IMR-90 (cell line): Measurements from ENCODE around the gene WDR5. TPM values are rescaled to one million over a fixed set of nuclear protein-coding genes. Genes with fewer than 3 reads are reported as not detected.

Source experiments
- ATAC-seq: fragments of 200-7000 bp; cut with Tn5 transposase; 2 replicates; pipeline ENCODE4 v1.9.1; 2020; ENCODE audit warnings: low read depth, mild to moderate bottlenecking, moderate library complexity
- BruUV-seq: library from RNA; stranded (reverse); fragments of 400-500 nt; replicated peaks from 2 replicates; lab custom pipeline; 2021; lab: Mats Ljungman, UMichigan
- CTCF ChIA-PET: fragments of 300-600 bp; formaldehyde crosslinking; extraction: SDS; loops from one replicate; lab custom pipeline; 2021; ENCODE audit warnings: antibody characterized with exemption; lab: Yijun Ruan, JAX
- POLR2A ChIA-PET: fragments of 300-600 bp; sonication (Branson Sonifier 250); formaldehyde crosslinking; loops from one replicate; lab custom pipeline; 2022; ENCODE audit warnings: antibody characterized with exemption; ENCODE audit not compliant: unreplicated experiment; lab: Charles Lee
- DNase-seq: peaks from one replicate; pipeline ENCODE4 v3.0.0; 2013
- H2AFZ ChIP-seq: replicated peaks from 2 replicates; pipeline ENCODE3; 2013; ENCODE audit warnings: low read length, mild to moderate bottlenecking; ENCODE audit not compliant: poor library complexity
- H2AK5ac ChIP-seq: 2 replicates; pipeline ENCODE4 v1.6.1; 2013; ENCODE audit warnings: low read depth, low read length, inconsistent platforms
- H2AK9ac ChIP-seq: replicated peaks from 2 replicates; pipeline ENCODE3; 2013; ENCODE audit warnings: mild to moderate bottlenecking, low read depth, low read length, moderate library complexity; ENCODE audit not compliant: poor library complexity
- H2BK120ac ChIP-seq: 2 replicates; pipeline ENCODE4 v1.6.1; 2013; ENCODE audit warnings: low read depth, low read length, inconsistent platforms
- H2BK15ac ChIP-seq: 3 replicates; pipeline ENCODE4 v1.6.1; 2013; ENCODE audit warnings: low read depth, low read length, inconsistent platforms
- H2BK20ac ChIP-seq: 2 replicates; pipeline ENCODE4 v1.6.1; 2013; ENCODE audit warnings: low read depth, mild to moderate bottlenecking, inconsistent platforms, low read length, moderate library complexity
- H2BK5ac ChIP-seq: 2 replicates; pipeline ENCODE4 v1.6.1; 2013; ENCODE audit warnings: mild to moderate bottlenecking, low read depth, low read length, inconsistent platforms; ENCODE audit not compliant: poor library complexity, severe bottlenecking
- H3K14ac ChIP-seq: replicated peaks from 2 replicates; pipeline ENCODE4 v1.6.1; 2013; ENCODE audit warnings: low read depth, low read length, inconsistent platforms
- H3K18ac ChIP-seq: 2 replicates; pipeline ENCODE4 v1.6.1; 2013; ENCODE audit warnings: low read depth, low read length, control low read depth
- H3K23ac ChIP-seq: 2 replicates; pipeline ENCODE4 v1.6.1; 2013; ENCODE audit warnings: low read depth, low read length, inconsistent platforms
- H3K27ac ChIP-seq: 2 replicates; pipeline ENCODE4 v1.5.1; 2013; ENCODE audit warnings: mild to moderate bottlenecking, control low read depth, low read length; ENCODE audit not compliant: insufficient read depth
- H3K27me3 ChIP-seq: 2 replicates; pipeline ENCODE4 v1.6.1; 2013; ENCODE audit warnings: low read length; ENCODE audit not compliant: control insufficient read depth, insufficient read depth
- H3K36me3 ChIP-seq: 2 replicates; pipeline ENCODE4 v1.6.1; 2013; ENCODE audit warnings: low read length, mixed read lengths; ENCODE audit not compliant: control insufficient read depth, insufficient read depth
- H3K4ac ChIP-seq: 2 replicates; pipeline ENCODE4 v1.6.1; 2013; ENCODE audit warnings: low read depth, low read length, inconsistent platforms
- H3K4me1 ChIP-seq: 2 replicates; pipeline ENCODE4 v1.6.1; 2013; ENCODE audit warnings: low read length, mixed read lengths; ENCODE audit not compliant: control insufficient read depth, insufficient read depth
- H3K4me2 ChIP-seq: 2 replicates; pipeline ENCODE4 v1.6.1; 2013; ENCODE audit warnings: low read depth, mild to moderate bottlenecking, control low read depth, low read length, moderate library complexity
- H3K4me3 ChIP-seq: 2 replicates; pipeline ENCODE4 v1.5.1; 2013; ENCODE audit warnings: low read depth, mild to moderate bottlenecking, control low read depth, low read length, moderate library complexity; ENCODE audit not compliant: insufficient read depth
- H3K56ac ChIP-seq: 2 replicates; pipeline ENCODE4 v1.6.1; 2013; ENCODE audit warnings: low read length, inconsistent platforms; ENCODE audit not compliant: insufficient read depth; ENCODE audit errors: extremely low read depth
- H3K79me1 ChIP-seq, 2 experiments: 2 replicates each; pipeline ENCODE4 v1.6.1; 2013; ENCODE audit warnings: low read length in 2 of 2, inconsistent platforms in 1 of 2, low read depth in 1 of 2
- H3K9ac ChIP-seq: 2 replicates; pipeline ENCODE4 v1.6.1; 2013; ENCODE audit warnings: low read depth, low read length, control low read depth
- H3K9me1 ChIP-seq: 2 replicates; pipeline ENCODE4 v1.6.1; 2013; ENCODE audit warnings: low read length, inconsistent platforms; ENCODE audit not compliant: insufficient read depth
- H3K9me3 ChIP-seq: 2 replicates; pipeline ENCODE4 v1.6.1; 2013; ENCODE audit warnings: low read length; ENCODE audit not compliant: control insufficient read depth, insufficient read depth
- H4K20me1 ChIP-seq: 2 replicates; pipeline ENCODE4 v1.6.1; 2013; ENCODE audit warnings: low read length, inconsistent platforms; ENCODE audit not compliant: insufficient read depth
- H4K5ac ChIP-seq: 2 replicates; pipeline ENCODE4 v1.6.1; 2013; ENCODE audit warnings: mild to moderate bottlenecking, low read depth, low read length, control low read depth
- H4K8ac ChIP-seq, 2 experiments: 2 replicates each; pipeline ENCODE4 v1.6.1; 2013; ENCODE audit warnings: low read depth in 2 of 2, low read length in 2 of 2, control low read depth in 1 of 2, inconsistent platforms in 1 of 2
- H4K91ac ChIP-seq: 2 replicates; pipeline ENCODE4 v1.6.1; 2013; ENCODE audit warnings: low read depth, low read length, inconsistent platforms; ENCODE audit not compliant: insufficient read depth
- NFE2L2 ChIP-seq: fragments of 150-350 bp; IDR thresholded peaks from 2 replicates; pipeline ENCODE4 v1.6.1; 2016; ENCODE audit warnings: low read depth, mild to moderate bottlenecking, low read length
- RFX5 ChIP-seq: IDR thresholded peaks from 2 replicates; pipeline ENCODE4 v1.8.0; 2012; ENCODE audit warnings: low read depth, mild to moderate bottlenecking, low read length, moderate library complexity
- WGBS, 2 experiments: methylation state at CpG; one replicate each; pipeline versions ENCODE4 v1.1.5 to v1.1.7; 2013; ENCODE audit warnings: missing lambda C conversion rate in 2 of 2; ENCODE audit not compliant: insufficient read length in 1 of 2; ENCODE audit errors: extremely low coverage in 2 of 2; 5-methylcytosine and 5-hydroxymethylcytosine counted together
- dilution Hi-C: fragments of 300-500 bp; cut with HindIII; formaldehyde crosslinking; loops from one replicate; pipeline ENCODE4 v1.14.3; 2018; ENCODE audit warnings: low sequenced_read_pairs; ENCODE audit not compliant: unreplicated experiment
- in situ Hi-C: fragments of 300-500 bp; cut with MboI; formaldehyde crosslinking; loops from 3 replicates; pipeline ENCODE4 v1.14.3; 2019; ENCODE audit warnings: low sequenced_read_pairs, inconsistent platforms, mixed read lengths
- intact Hi-C: fragments of 100-400 bp; cut with micrococcal nuclease; formaldehyde crosslinking; loops from 2 replicates; pipeline ENCODE4 v1.10.0; 2022
- polyA plus RNA-seq, 3 experiments: library from polyadenylated mRNA; depleted of rRNA; stranded (reverse); fragments of >200 nt; gene quantifications; 2 replicates each; pipeline ENCODE4 v1.2.3, GENCODE V29; 2012; ENCODE audit warnings: low replicate concordance in 1 of 3
- total RNA-seq: library from RNA; depleted of rRNA; stranded (reverse); fragments of >200 nt; gene quantifications from 2 replicates; pipeline ENCODE4 v1.2.3, GENCODE V29; 2012

The WDR5 gene
- total and polyA plus RNA-seq, 2 of the 4 experiments (the other 2 are of a cell fraction), result 18.3 to 26.6 TPM

DNA sequence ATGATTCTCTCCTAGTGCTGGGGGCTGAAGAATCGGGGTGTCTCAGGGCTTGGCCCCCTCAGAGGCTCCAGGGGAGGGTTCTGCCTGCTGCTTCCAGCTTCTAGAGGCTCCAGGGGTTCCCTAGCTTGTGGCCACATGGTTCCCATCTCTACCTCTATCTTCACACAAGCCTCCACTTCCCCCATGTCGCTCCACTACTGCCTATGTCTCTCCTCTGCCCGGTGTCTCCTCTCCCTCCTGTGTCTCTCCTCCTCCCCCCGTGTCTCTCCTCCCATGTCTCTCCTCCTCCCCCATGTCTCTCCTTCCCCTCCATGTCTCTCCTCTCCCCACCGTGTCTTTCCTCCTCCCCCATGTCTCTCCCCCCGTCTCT, 40.7 kb downstream of the WDR5 start:
- BruUV-seq, result no TSS peak
- peaks cover 13% of the 10 kb centered on the region for H3K4me1 ChIP-seq
- in situ Hi-C loops (no loop called here), dilution Hi-C loops (no loop called here), intact Hi-C loops (no loop called here)
- H3K4me3 ChIP-seq, result no peak overlapping the region
- ChIA-PET POLR2A (no interaction called here), CTCF (interaction anchor here (1.0 kb wide), 1 partner anchor 9 kb away, joined by 3 read pairs; no protein-coding TSS in a partner anchor)
- no peak overlapping the region; the same call in 2 of the 3 replicates for H2BK15ac ChIP-seq
- no peaks in the 10 kb centered on the region for H3K9me1 ChIP-seq
- TF ChIP-seq NFE2L2 (no peak), RFX5 (no peak)
- H3K4ac ChIP-seq, result no peak overlapping the region
- peaks cover 43% of the 10 kb centered on the region for H3K27me3 ChIP-seq
- no peaks in the 10 kb centered on the region for H3K9me3 ChIP-seq
- H2AK9ac ChIP-seq, result no peak overlapping the region
- 36% methylated on average over 4 of the region's 6 CpGs; no CpG with 5 or more reads in 1 of the 2 experiments for WGBS, 2 experiments
- ATAC-seq (no peak), DNase-seq (no peak)
- no peak overlapping the region for H3K23ac ChIP-seq
- H2AK5ac ChIP-seq, result no peak overlapping the region
- no peak overlapping the region; the same call in 1 of the 2 replicates for H3K14ac ChIP-seq
- no peak overlapping the region for H4K8ac ChIP-seq
- no peak overlapping the region for H2BK20ac ChIP-seq
- H4K91ac ChIP-seq, result no peak overlapping the region
- H3K18ac ChIP-seq, result no peak overlapping the region
- no peak overlapping the region for H3K9ac ChIP-seq
- H4K5ac ChIP-seq, result no peak overlapping the region
- H3K79me1 ChIP-seq, result no peaks in the 10 kb centered on the region
- H3K27ac ChIP-seq, result no peak overlapping the region
- no peak overlapping the region for H3K56ac ChIP-seq
- H3K36me3 ChIP-seq, result no peaks in the 10 kb centered on the region
- H2BK5ac ChIP-seq, result no peak overlapping the region
- no peak overlapping the region for H2BK120ac ChIP-seq
- H4K20me1 ChIP-seq, result no peaks in the 10 kb centered on the region
- H3K4me2 ChIP-seq, result no peak overlapping the region
- H2AFZ ChIP-seq, result no peak overlapping the region
